Memory B cell (primary cell): ENCODE data around the gene C16orf74.

Experiments used
- ATAC-seq: fragments of 150-1000 bp; cut with Tn5 transposase; 2 replicates; pipeline ENCODE4 v1.10.0; 2021; ENCODE audit warnings: low read depth, mild to moderate bottlenecking, moderate library complexity
- DNase-seq, 2 donors: peaks; one replicate each; pipeline ENCODE4 v3.0.0; 2022; ENCODE audit warnings: low spot score in 2 of 2
- H3K27ac Mint-ChIP-seq: one replicate; pipeline ENCODE4 v1.8.0; 2022; ENCODE audit warnings: mild to moderate bottlenecking, moderate library complexity, mixed read lengths
- H3K27me3 Mint-ChIP-seq: one replicate; pipeline ENCODE4 v1.8.0; 2022; ENCODE audit warnings: mixed read lengths
- H3K36me3 Mint-ChIP-seq: one replicate; pipeline ENCODE4 v1.8.0; 2022; ENCODE audit warnings: mild to moderate bottlenecking, mixed read lengths
- H3K4me1 Mint-ChIP-seq: one replicate; pipeline ENCODE4 v1.8.0; 2022; ENCODE audit warnings: mixed read lengths
- H3K4me3 Mint-ChIP-seq: one replicate; pipeline ENCODE4 v1.8.0; 2022; ENCODE audit warnings: mild to moderate bottlenecking, moderate library complexity, mixed read lengths
- H3K9me3 Mint-ChIP-seq: one replicate; pipeline ENCODE4 v1.8.0; 2022; ENCODE audit warnings: mixed read lengths

Gene C16orf74

DNA sequence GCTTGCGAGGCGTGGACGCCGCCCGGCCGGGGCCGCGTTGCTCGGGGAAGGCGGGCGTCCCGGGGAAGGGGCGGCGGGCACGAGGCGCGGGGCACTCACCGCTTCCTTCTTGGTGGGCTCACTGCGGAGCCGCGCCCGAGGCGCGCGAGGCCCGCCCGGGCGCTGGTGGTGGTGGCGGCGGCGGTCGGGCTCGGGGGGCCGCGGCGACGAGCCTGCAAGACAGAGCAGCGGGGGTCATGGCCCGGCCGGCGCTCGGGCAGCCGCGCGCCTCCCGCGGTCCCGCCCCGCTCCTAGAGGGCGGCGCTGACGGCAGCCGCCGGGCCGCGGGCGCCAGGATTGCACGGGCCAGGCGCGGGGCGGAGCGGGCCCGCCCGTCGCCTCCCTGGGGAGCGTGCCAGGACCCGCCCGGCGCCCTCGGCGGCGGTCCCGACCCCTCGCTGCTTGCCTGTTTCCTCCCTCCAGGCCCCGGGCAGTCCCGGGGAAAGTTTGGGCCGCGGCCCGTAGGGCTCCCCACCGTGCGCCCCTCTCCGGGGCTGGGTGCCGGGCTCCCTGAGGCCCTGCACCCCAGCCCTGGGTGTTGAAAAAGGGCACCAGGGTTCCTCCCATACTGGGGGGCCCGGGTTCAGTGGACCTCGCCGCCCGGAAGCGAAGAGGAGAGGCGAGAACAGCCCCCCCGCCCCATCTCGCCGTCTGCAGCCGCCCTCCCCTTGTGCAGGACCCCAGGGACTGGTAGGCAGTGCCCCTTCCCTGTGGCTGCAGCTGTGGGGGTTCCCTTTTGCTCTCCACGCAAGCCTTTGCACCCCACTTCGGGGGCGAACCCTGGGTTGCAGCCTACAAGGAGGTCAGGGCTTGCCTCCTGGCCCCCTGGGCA is at the start of gene C16orf74:
Gene C16orf74 (minus strand): TSS at position 270 of the 871 bp plus-strand sequence. CDS start 15,879 bp downstream, outside the sequence.
- no peaks in the 10 kb centered on the region for H3K9me3 Mint-ChIP-seq
- H3K36me3 Mint-ChIP-seq, result no peaks in the 10 kb centered on the region
- H3K4me3 Mint-ChIP-seq, result peak within 1 kb of the TSS; percentile 91
- peak within 1 kb of the TSS; percentile 65 for H3K27ac Mint-ChIP-seq
- peaks cover 49% of the 10 kb centered on the region for H3K4me1 Mint-ChIP-seq
- DNase-seq, result peak in 1 of 2 donors; percentile 52
- no peaks in the 10 kb centered on the region for H3K27me3 Mint-ChIP-seq
- ATAC-seq, result peak; percentile 48

DNA sequence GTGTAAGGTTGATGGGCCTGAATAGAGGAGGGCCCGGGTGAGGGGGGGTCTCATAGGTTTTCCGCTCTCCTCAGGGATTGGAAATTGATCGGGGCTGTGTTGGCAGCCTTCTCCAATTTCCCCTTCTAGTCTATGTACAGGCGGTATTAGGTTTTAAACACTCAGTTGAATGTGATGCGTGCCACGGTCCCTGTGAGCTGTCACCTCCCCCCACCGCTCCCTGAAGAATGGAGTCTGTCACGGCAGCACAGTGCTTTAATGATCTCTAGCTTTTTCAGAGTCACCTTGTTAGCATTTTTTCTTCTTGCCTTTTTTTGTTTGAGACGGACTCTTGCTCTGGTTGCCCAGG is 49.4 kb upstream of the C16orf74 start:
- Mint-ChIP-seq H3K36me3 (peaks cover 40% of the 10 kb centered on the region), H3K4me3 (peak overlapping the region; percentile 82), H3K9me3 (no peaks in the 10 kb centered on the region), H3K27me3 (no peaks in the 10 kb centered on the region), H3K4me1 (peaks cover 30% of the 10 kb centered on the region), H3K27ac (peak overlapping the region; percentile 98)
- DNase-seq, result no peak
- ATAC-seq, result peak; percentile 44

- Mint-ChIP-seq H3K27ac (peak within 1 kb of the TSS; percentile 98), H3K27me3 (no peaks in the 10 kb centered on the region), H3K4me1 (peaks cover 30% of the 10 kb centered on the region), H3K4me3 (peak within 1 kb of the TSS; percentile 95), H3K36me3 (peaks cover 37% of the 10 kb centered on the region), H3K9me3 (no peaks in the 10 kb centered on the region)
- DNase-seq (peak; percentile 89 to 90), ATAC-seq (peak; percentile 82)
These were observed 48.8 kb upstream of the C16orf74 start, which contains the start of the genes COX4I1 and EMC8 for GRCh38 chr16:85799497-85800320. Gene COX4I1 (plus strand): TSS chr16:85799695. CDS start chr16:85801206, 1,511 bp downstream. Gene EMC8 (minus strand): TSS chr16:85799544. CDS start chr16:85799295, 249 bp downstream.

DNA sequence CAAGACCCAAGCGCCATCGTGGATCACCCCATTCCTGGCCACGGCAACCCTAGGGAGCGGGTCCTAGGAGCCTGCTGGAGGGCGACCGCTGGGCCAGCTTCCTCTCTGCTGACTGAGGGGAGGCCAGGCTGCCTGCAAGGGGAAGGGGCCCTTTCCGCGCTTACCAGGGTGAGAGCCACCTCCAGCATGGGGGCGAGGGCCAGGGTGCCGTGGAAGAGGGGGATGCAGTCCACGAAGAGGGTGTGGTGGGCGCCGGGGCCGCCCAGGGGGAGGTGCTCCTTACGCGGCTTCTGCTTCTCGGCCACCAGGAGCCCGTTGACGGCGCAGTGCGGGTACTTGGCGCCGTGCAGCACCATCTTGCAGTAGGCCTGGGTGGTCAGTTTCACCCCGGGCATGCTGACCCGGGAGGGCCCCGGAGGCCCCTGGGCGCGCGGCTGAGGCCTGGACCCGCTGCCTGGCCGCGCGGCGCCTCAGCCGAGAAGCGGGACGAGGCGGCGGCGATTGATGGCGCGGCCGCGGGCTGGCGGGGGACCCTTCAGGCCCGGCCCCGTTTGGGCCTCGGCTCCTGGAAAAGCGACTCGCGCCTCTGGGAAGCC is 48.1 kb upstream of the C16orf74 start:
- Mint-ChIP-seq H3K36me3 (peaks cover 38% of the 10 kb centered on the region), H3K9me3 (no peaks in the 10 kb centered on the region), H3K27me3 (no peaks in the 10 kb centered on the region), H3K4me3 (peak overlapping the region; percentile 95), H3K27ac (peak overlapping the region; percentile 98), H3K4me1 (peaks cover 33% of the 10 kb centered on the region)
- ATAC-seq, result peak; percentile 18
- DNase-seq, result peak in 1 of 2 donors; percentile 14

DNA sequence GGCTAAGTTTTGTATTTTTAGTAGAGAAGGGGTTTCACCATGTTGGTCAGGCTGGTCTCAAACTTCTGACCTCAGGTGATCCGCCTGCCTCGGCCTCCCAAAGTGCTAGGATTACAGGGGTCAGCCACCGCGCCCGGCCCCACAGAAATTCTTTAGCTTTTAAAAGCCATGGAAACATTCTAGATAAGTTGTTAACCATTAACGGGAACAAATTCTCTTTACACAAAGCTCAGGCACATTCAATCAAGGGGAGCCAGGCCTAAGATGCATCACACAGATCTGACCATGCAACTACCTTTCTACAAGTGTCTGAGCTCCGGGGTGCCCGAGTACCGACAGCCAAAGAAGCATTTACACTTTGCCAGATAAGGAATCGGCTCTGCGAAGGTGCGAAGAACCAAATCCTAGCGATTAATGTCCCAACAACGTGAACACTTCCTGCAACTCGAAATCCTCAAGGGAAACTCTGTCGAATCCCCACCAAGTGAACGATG is 47.4 kb upstream of the C16orf74 start:
- Mint-ChIP-seq H3K4me1 (peaks cover 28% of the 10 kb centered on the region), H3K36me3 (peaks cover 31% of the 10 kb centered on the region)

GRCh38 chr16:85796599-85796998 is 45.7 kb upstream of the C16orf74 start:
- peaks cover 3% of the 10 kb centered on the region for H3K9me3 Mint-ChIP-seq
- no peak overlapping the region for H3K27ac Mint-ChIP-seq
- peaks cover 34% of the 10 kb centered on the region for H3K36me3 Mint-ChIP-seq
- no peaks in the 10 kb centered on the region for H3K27me3 Mint-ChIP-seq
- no peak for ATAC-seq
- peaks cover 28% of the 10 kb centered on the region for H3K4me1 Mint-ChIP-seq
- no peak overlapping the region for H3K4me3 Mint-ChIP-seq
- DNase-seq, result no peak

More for the DNA sequence above, 47.4 kb upstream of the C16orf74 start:
- H3K9me3 Mint-ChIP-seq, result no peaks in the 10 kb centered on the region
- no peak for ATAC-seq
- no peak for DNase-seq
- H3K4me3 Mint-ChIP-seq, result peak overlapping the region; percentile 92
- H3K27ac Mint-ChIP-seq, result peak overlapping the region; percentile 98
- H3K27me3 Mint-ChIP-seq, result no peaks in the 10 kb centered on the region

DNA sequence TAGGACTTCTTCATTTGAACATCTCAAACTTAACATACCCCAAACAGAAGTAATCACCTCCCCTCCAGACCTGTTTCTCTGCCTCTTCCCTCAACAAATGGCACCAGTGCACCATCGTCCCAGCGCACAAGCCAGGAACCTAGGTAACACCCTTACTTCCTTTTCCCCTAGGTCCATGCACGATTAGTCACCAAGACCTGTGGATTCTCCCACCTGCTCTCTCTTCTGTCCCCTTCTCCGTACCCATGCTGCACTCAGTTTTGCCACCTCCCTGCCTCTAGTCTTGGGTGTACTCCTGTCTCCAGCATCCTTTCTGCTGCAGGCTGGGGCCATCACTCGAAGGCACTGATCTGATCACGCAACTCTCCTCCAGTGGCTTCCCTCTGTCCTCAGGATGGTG is 45.3 kb upstream of the C16orf74 start:
- H3K36me3 Mint-ChIP-seq, result peaks cover 34% of the 10 kb centered on the region
- no peak overlapping the region for H3K4me3 Mint-ChIP-seq
- H3K9me3 Mint-ChIP-seq, result peaks cover 4% of the 10 kb centered on the region
- no peak overlapping the region for H3K27ac Mint-ChIP-seq
- DNase-seq, result no peak
- no peak for ATAC-seq
- H3K4me1 Mint-ChIP-seq, result peaks cover 26% of the 10 kb centered on the region
- no peaks in the 10 kb centered on the region for H3K27me3 Mint-ChIP-seq

DNA sequence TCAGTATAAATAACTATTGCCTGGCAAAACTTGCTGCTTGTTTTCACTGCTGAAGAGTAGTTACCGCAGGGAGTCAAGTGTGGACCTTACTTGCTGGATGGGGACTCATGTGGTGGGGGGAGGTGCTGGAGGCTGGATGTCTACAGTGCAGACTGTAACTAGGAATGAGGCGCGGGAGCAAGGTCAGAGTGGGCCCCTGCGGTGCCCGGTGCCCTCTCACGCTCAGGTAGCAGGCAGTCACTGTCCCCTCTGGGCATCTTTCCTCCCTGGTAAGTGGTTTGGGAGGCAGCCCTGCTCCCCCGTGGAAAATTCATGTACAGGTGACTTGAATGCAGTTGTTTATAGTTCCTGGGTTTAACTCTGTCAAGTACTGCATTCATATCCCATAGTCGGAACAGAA is 43.8 kb upstream of the C16orf74 start:
- DNase-seq (no peak), ATAC-seq (no peak)
- Mint-ChIP-seq H3K4me3 (no peak overlapping the region), H3K9me3 (peaks cover 4% of the 10 kb centered on the region), H3K27ac (no peak overlapping the region), H3K36me3 (peaks cover 36% of the 10 kb centered on the region), H3K4me1 (peaks cover 19% of the 10 kb centered on the region), H3K27me3 (no peaks in the 10 kb centered on the region)

DNA sequence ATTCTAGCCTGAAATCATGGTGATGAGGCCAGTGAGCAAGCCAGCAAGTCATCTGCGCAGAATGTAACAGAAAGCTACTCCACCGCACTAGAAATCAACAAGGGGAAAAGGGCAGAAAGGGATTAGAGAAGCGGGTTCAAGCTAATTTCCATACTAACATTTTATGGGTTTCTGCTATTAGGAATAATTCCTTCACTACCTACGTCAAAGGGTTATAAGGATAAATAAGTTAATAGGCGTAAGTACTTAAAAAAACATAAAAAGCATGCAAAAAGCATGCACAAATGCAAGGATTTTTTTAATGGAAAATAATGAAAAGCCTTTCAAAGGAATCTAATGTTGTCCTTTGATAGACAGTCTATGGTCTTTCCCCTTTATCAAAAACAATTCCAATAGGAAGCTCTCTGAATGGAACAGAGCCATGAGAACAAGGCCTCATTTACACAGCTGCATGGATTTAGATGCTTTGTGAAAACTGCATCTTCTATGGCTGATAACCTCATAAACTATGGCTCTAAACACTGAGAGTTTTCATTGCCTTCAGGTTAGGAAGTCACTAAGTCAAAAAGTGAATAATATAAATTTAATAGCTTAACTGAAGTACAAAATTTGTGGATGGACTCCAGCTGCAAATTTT is 42.9 kb upstream of the C16orf74 start:
- Mint-ChIP-seq H3K36me3 (peaks cover 38% of the 10 kb centered on the region), H3K27me3 (no peaks in the 10 kb centered on the region), H3K27ac (no peak overlapping the region), H3K9me3 (peaks cover 4% of the 10 kb centered on the region), H3K4me3 (no peak overlapping the region), H3K4me1 (peaks cover 19% of the 10 kb centered on the region)
- no peak for DNase-seq
- no peak for ATAC-seq

DNA sequence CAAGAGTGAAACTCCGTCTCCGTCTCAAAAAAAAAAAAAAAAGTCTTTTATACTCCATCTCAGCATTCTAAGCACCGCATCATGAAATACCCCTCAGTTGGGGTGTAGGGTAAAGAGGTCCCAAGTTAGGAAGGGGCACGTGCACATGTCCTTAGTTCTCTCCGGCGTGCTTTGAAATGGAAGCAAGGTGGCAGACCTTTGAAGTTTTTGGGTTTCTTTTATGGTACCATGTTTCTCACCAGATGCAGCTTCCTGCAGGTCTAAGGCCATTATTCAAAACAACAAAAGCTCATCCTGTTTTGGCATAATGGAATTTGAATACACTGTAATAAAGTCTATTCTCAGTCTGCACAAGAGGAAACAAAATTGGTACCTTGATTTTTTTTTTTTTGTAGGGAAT is 38.9 kb upstream of the C16orf74 start:
- peaks cover 11% of the 10 kb centered on the region for H3K4me1 Mint-ChIP-seq
- H3K27me3 Mint-ChIP-seq, result no peaks in the 10 kb centered on the region
- no peak overlapping the region for H3K27ac Mint-ChIP-seq
- DNase-seq (no peak), ATAC-seq (no peak)
- H3K9me3 Mint-ChIP-seq, result peaks cover 4% of the 10 kb centered on the region
- peaks cover 40% of the 10 kb centered on the region for H3K36me3 Mint-ChIP-seq
- H3K4me3 Mint-ChIP-seq, result no peak overlapping the region

- DNase-seq (no peak), ATAC-seq (no peak)
- H3K36me3 Mint-ChIP-seq, result peaks cover 41% of the 10 kb centered on the region
- H3K27me3 Mint-ChIP-seq, result no peaks in the 10 kb centered on the region
- no peak overlapping the region for H3K27ac Mint-ChIP-seq
- peaks cover 4% of the 10 kb centered on the region for H3K9me3 Mint-ChIP-seq
- H3K4me3 Mint-ChIP-seq, result no peak overlapping the region
- peaks cover 9% of the 10 kb centered on the region for H3K4me1 Mint-ChIP-seq
These were observed 37.9 kb upstream of the C16orf74 start for GRCh38 chr16:85788819-85789218.

DNA sequence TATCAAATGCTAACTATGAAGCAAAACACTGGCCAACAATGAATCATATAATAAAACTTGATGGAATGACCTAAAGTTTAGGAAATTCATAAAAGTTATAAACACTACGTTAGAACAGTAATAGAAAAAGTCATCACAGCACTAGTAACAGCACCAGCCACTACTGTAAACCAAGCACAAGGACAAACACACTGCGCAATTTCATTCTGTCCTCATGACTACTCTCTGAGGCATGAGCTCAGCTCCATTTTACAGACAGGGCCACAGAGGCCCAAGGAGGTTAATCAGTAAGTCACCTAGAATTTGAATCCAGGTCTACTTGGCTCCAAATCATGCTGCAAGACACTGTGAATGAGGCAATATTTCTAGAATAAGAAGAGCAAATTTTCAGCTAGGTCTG is 35.0 kb upstream of the C16orf74 start:
- Mint-ChIP-seq H3K36me3 (peaks cover 27% of the 10 kb centered on the region), H3K27ac (no peak overlapping the region), H3K4me3 (no peak overlapping the region), H3K27me3 (no peaks in the 10 kb centered on the region), H3K9me3 (no peaks in the 10 kb centered on the region), H3K4me1 (peaks cover 4% of the 10 kb centered on the region)
- ATAC-seq (no peak), DNase-seq (no peak)

- Mint-ChIP-seq H3K27me3 (no peaks in the 10 kb centered on the region), H3K4me3 (no peak overlapping the region), H3K27ac (no peak overlapping the region), H3K9me3 (no peaks in the 10 kb centered on the region), H3K4me1 (peaks cover 4% of the 10 kb centered on the region), H3K36me3 (peaks cover 32% of the 10 kb centered on the region)
- ATAC-seq (no peak), DNase-seq (no peak)
These were observed 33.9 kb upstream of the C16orf74 start for GRCh38 chr16:85784813-85785212.
